Gastroesophageal sphincter (tissue), 3 donors: ENCODE measurements around the gene KRT12.

Source experiments
- POLR2AphosphoS5 ChIP-seq: sonication (generic); formaldehyde crosslinking; IDR thresholded peaks from one replicate; pipeline ENCODE4 v1.6.1; 2017; ENCODE audit warnings: antibody characterized with exemption
- TF ChIP-seq, protein P1 (sequence below), 4 experiments: fragments of 200-600 bp in 2 of 4; fragments of 450-650 bp in 2 of 4; sonication (generic) in 1 of 4; IDR thresholded peaks; one replicate each; pipeline ENCODE4 v1.5.1; 2017 to 2019; ENCODE audit warnings: antibody characterized with exemption in 4 of 4, mild to moderate bottlenecking in 2 of 4, moderate library complexity in 2 of 4

DNA sequence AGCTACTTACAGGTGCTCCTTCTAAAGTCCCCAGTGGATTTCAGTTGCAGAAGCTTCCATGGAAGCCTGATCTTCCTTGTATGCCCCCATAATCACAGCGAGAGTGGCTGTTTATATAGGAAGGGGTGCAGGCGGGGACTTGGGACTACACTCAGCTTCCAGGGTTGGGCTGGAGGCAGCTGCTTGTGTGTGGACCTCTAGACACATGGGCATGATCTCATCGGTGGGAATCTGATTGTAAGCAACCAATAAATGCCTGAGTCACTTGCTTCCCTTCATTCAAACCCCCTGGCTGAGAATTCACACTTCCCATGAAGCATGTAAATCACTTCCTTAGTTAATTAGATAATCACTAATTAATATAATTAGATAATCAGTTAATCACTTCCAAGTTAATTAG is 19.1 kb upstream of the KRT12 start:
- TF ChIP-seq, protein P1, sequence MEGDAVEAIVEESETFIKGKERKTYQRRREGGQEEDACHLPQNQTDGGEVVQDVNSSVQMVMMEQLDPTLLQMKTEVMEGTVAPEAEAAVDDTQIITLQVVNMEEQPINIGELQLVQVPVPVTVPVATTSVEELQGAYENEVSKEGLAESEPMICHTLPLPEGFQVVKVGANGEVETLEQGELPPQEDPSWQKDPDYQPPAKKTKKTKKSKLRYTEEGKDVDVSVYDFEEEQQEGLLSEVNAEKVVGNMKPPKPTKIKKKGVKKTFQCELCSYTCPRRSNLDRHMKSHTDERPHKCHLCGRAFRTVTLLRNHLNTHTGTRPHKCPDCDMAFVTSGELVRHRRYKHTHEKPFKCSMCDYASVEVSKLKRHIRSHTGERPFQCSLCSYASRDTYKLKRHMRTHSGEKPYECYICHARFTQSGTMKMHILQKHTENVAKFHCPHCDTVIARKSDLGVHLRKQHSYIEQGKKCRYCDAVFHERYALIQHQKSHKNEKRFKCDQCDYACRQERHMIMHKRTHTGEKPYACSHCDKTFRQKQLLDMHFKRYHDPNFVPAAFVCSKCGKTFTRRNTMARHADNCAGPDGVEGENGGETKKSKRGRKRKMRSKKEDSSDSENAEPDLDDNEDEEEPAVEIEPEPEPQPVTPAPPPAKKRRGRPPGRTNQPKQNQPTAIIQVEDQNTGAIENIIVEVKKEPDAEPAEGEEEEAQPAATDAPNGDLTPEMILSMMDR (IDR thresholded peaks at IDR 0.05), result no peak
- no peak for TF ChIP-seq POLR2AphosphoS5
